Measurements from ENCODE around the gene IFNL1. TPM values are rescaled to one million over a fixed set of nuclear protein-coding genes. Genes with fewer than 3 reads are reported as not detected.
"Not testable (repeated sequence)": the region's sequence is repeated elsewhere in the genome, so short reads cannot be mapped to it uniquely, and the experiment has no call there.

The IFNL1 gene
- polyA plus RNA-seq, 10 donors, result not detected

GRCh38 chr19:39328046-39328705 lies 32.0 kb downstream of the IFNL1 start:
- peak; percentile 71 to 91 (median 87) for DNase-seq

GRCh38 chr19:39329948-39330347 lies 33.7 kb downstream of the IFNL1 start:
- DNase-seq, result no peak

- no peak for DNase-seq
Observed at GRCh38 chr19:39332293-39332692, 36.1 kb downstream of the IFNL1 start.

DNA sequence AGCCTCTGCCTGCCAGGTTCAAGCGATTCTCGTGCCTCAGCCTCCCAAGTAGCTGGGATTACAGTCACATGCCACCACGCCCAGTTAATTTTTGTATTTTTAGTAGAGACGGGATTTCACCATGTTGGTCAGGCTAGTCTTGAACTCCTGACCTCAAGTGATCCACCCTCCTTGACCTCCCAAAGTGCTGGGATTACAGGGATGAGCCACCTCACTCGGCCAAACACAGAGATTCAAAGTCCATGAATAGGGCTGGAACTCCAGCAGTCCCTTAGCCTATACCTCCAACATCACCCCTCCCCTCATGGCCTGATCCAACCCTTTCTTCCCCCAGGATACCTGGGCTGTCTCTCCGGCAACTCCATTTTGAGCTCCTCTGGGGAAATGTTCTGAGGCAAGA lies 36.5 kb downstream of the IFNL1 start:
- DNase-seq, result not testable (repeated sequence)

GRCh38 chr19:39333507-39333906 lies 37.3 kb downstream of the IFNL1 start:
- no peak for DNase-seq

- no peak for DNase-seq
Observed at GRCh38 chr19:39334444-39334976, 38.3 kb downstream of the IFNL1 start.

- no peak for DNase-seq
Observed at GRCh38 chr19:39335168-39335548, 39.0 kb downstream of the IFNL1 start.

DNA sequence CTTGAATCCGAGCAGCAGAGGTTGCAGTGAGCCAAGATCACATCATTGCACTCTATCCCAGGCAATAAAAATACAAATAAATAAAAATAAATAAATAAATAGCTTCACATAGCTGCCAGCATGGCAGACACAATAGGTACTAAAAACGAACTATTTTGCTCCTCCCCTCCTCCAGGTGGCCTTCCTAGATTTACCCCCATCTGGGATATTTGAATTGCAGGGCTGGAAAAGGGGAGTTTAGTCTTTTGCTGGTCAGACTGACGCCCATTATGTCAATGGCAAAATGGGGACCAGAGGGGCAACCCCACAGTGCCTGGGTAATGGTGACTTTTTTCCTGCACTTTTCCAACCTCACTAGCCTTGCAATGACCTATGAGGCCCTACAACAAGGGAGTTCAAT lies 40.3 kb downstream of the IFNL1 start:
- no peak for DNase-seq

DNA sequence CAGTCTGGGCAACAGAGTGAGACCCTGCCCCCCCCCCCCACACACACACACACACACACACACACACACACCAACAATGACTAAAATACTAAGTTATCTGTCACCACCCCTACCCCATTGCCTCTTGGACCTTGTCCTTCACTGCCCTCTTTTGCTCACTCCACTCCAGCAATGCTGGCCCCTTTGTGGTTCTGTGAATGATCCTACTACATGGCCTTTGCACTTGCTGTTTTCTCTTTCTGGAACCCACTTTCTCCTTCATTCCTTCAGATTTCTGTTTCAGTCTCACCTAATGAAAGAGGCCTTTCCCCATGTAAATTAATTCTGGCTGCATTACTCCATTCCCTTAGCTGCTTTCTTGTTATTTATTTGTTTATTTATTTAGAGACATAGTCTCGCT lies 43.5 kb downstream of the IFNL1 start:
- DNase-seq, result no peak

GRCh38 chr19:39340156-39340555 lies 43.9 kb downstream of the IFNL1 start:
- not testable (repeated sequence) for DNase-seq

GRCh38 chr19:39341129-39341718 lies 45.0 kb downstream of the IFNL1 start:
- DNase-seq, result peak in 1 of 3 donors; percentile 39

DNA sequence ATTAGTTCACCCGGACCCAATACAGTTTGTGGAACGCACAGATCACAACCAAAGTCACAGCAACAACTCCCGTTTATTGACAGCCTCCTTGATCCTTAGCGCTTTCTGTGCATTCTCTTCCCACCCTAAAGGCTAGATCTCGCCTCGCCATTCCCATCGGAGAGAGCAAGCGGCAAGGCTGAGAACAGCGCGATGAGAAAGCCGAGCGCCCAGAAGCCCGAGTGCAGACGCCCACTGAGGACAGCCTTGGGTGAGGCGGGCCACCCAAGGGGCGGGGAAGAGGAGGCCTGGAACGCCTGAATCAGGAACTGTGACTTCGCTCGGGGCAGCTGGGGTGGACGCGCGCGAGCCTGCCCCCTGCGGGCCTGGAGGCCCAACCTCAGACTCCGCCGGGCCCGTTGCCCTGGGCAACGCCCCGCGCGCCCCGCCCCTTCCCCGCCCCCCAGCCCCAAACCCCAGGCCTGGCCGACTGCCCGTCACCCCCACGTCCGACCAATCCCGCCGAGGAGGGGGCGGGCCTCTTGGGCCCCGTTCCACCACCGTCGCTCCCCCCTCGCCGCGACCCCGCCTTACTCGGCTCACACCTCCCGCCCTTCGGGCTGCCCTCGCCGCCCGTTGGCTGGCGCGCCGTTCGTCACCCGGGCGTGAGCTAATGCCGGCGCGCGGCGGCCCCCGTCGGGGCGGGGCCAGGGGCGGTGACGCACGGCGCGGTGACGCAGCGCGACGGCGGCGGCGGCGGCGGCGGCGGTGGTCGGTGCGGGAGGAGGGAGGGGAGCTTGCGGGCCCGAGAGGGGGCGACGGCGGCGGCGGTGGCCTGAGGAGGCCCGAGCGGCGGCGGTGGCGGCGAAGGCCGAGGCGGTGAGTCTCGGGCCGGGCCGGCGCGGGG lies 45.8 kb downstream of the IFNL1 start, which contains the start of gene SAMD4B:
Gene SAMD4B (plus strand): TSS at position 703 of the 886 bp plus-strand sequence. CDS start 14,473 bp downstream, outside the sequence.
- peak; percentile 98 to 99 (median 99) for DNase-seq

DNA sequence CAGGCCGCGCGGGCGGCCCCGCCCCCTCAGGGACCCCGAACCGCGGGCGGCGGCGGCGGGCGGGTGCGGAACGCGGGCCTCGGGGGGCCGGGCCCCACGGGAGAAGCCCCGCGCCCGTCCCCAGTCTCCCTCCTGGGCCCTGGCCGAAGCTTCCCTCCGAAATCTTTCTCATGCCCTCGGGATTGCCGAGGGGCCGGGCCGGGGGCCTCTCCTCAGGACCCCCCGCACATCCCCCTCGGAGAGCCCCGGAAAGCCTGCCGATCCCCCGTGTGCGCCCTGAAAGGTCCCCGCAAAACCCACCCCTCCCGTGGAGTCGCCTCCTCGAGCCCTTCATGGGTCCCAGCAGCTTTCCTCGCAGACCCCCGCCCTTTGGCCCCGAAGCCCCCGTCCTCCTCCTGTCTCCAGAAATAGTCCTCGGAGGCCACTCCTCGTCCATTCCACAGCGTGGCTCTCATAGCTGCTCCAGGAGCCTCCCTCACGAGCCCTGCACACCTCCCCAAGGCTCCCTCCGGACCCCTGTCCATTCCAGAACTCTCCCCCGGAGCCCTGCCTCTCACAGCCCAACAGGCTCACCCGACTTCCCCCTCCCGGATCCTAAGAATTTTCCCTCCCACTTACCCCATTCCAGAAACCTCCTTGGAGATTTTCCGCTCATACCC lies 46.6 kb downstream of the IFNL1 start:
- peak in 1 of 3 donors; percentile 58 for DNase-seq

DNA sequence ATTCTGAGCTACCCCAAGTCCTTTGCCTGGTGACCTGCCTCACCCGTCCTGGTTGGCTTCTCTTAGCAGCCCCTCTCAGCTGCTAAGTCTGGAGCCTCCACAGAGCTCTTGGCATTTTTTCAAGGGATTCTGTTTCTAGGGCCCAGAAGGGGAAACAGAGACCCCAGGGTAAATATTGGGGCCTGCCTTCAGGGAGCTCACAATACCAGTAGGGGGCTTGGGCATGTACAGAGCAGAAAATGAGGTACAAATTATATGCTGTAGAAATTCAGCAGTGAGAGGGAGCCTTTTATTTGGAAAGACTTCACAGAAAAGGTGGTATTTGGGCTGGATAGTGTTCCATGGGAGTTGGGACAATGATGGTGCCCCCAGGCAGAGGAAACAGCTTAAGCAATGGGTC lies 49.7 kb downstream of the IFNL1 start:
- DNase-seq, result no peak

DNA sequence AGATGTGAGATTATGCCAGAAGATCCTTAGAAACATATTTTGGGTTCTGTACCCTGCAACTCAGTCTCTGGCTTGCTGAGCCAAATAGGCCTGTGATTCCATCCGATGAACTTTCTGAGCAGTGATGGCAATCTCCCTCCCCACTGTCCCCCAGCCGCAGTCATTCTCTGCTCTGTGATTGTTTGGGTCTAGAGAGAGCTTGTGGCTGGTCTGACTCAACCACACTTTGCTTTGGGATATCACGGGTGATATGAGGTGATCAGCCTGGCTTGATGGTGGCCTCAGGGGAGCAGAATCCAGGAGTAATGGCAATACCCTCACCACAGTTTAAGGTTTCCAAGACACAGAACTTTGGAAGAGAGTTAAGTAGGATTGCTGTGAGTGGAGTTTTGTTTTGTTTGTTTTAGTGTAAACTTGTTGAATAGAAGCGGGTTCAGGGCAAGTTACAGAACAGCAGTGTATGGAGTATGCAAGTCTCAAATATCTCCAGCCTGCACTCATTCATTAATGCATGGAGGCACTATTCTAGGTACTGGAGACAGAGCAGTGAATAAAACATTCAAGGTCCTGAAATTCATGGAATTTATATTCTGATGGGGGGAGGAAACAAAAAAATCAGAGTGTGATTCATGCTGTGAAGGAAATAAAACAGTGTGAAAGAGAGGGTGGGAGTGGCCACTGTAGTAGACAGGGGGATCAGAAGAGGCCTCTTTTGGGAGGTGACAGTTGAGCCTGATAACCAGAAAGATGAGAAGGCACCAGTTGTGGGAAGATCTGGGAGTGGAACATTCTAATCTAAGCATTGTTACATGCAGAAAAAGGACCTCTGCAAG lies 51.3 kb downstream of the IFNL1 start:
- DNase-seq, result no peak

Other genes starting within 250 kb of the IFNL1 start
- gene ACP7, start 212.0 kb upstream of the IFNL1 start, polyA plus RNA-seq (ENCODE audit: insufficient read length in 10 of 10), result under 1 TPM in 8 of 10 donors, not detected in 2; 0.08 to 0.23 (median 0.13) TPM
- 10 to 100 TPM; 13.0 to 22.3 (median 16.8) TPM for gene PAK4, start 170.6 kb upstream of the IFNL1 start, polyA plus RNA-seq (ENCODE audit: insufficient read length in 10 of 10)
- gene NCCRP1, start 99.4 kb upstream of the IFNL1 start, polyA plus RNA-seq (ENCODE audit: insufficient read length in 10 of 10), result 1 to 10 TPM in 1 of 10 donors, under 1 TPM in 4, not detected in 5; 0.08 to 2.1 (median 0.13) TPM
- not detected for gene SYCN, start 92.1 kb upstream of the IFNL1 start, polyA plus RNA-seq (ENCODE audit: insufficient read length in 10 of 10)
- not detected for gene IFNL3, start 51.4 kb upstream of the IFNL1 start, polyA plus RNA-seq (ENCODE audit: insufficient read length in 10 of 10)
- under 1 TPM in 4 of 10 donors, not detected in 6; 0.10 to 0.23 (median 0.17) TPM for gene IFNL4, start 47.6 kb upstream of the IFNL1 start, polyA plus RNA-seq (ENCODE audit: insufficient read length in 10 of 10)
- not detected for gene IFNL2, start 28.0 kb upstream of the IFNL1 start, polyA plus RNA-seq (ENCODE audit: insufficient read length in 10 of 10)
- 1 to 10 TPM in 3 of 10 donors, under 1 TPM in 7; 0.59 to 1.9 (median 0.87) TPM for gene LRFN1, start 24.5 kb downstream of the IFNL1 start, polyA plus RNA-seq (ENCODE audit: insufficient read length in 10 of 10)
- 10 to 100 TPM; 11.5 to 28.5 (median 19.5) TPM for gene GMFG, start 39.6 kb downstream of the IFNL1 start, polyA plus RNA-seq (ENCODE audit: insufficient read length in 10 of 10)
- gene SAMD4B, start 46.0 kb downstream of the IFNL1 start, polyA plus RNA-seq (ENCODE audit: insufficient read length in 10 of 10), result 10 to 100 TPM; 62.5 to 92.8 (median 68.9) TPM
- 10 to 100 TPM; 33.8 to 43.8 (median 38.7) TPM for gene PAF1, start 94.7 kb downstream of the IFNL1 start, polyA plus RNA-seq (ENCODE audit: insufficient read length in 10 of 10)
- gene MED29, start 95.0 kb downstream of the IFNL1 start, polyA plus RNA-seq (ENCODE audit: insufficient read length in 10 of 10), result 10 to 100 TPM; 18.9 to 27.5 (median 24.9) TPM
- gene ZFP36, start 110.4 kb downstream of the IFNL1 start, polyA plus RNA-seq (ENCODE audit: insufficient read length in 10 of 10), result 100 to 1,000 TPM in 2 of 10 donors, 10 to 100 TPM in 8; 25.2 to 399 (median 70.0) TPM
- gene PLEKHG2, start 116.3 kb downstream of the IFNL1 start, polyA plus RNA-seq (ENCODE audit: insufficient read length in 10 of 10), result 10 to 100 TPM; 34.2 to 70.9 (median 50.2) TPM
- gene RPS16, start 139.5 kb downstream of the IFNL1 start, polyA plus RNA-seq (ENCODE audit: insufficient read length in 10 of 10), result 1,000 to 10,000 TPM; 1,738 to 2,174 (median 1,918) TPM
- gene SUPT5H, start 149.2 kb downstream of the IFNL1 start, polyA plus RNA-seq (ENCODE audit: insufficient read length in 10 of 10), result 10 to 100 TPM; 70.0 to 97.2 (median 78.8) TPM
- gene TIMM50, start 184.4 kb downstream of the IFNL1 start, polyA plus RNA-seq (ENCODE audit: insufficient read length in 10 of 10), result 10 to 100 TPM; 43.8 to 53.9 (median 46.7) TPM
- gene DLL3, start 202.5 kb downstream of the IFNL1 start, polyA plus RNA-seq (ENCODE audit: insufficient read length in 10 of 10), result under 1 TPM in 9 of 10 donors, not detected in 1; 0.07 to 0.30 (median 0.15) TPM
- gene SELENOV, start 218.7 kb downstream of the IFNL1 start, polyA plus RNA-seq (ENCODE audit: insufficient read length in 10 of 10), result under 1 TPM in 1 of 10 donors, not detected in 9; 0.13 TPM
- gene EID2B, start 236.4 kb downstream of the IFNL1 start, polyA plus RNA-seq (ENCODE audit: insufficient read length in 10 of 10), result 1 to 10 TPM; 2.0 to 3.0 (median 2.4) TPM
- gene EID2, start 243.8 kb downstream of the IFNL1 start, polyA plus RNA-seq (ENCODE audit: insufficient read length in 10 of 10), result 10 to 100 TPM in 6 of 10 donors, 1 to 10 TPM in 4; 8.5 to 12.7 (median 10.8) TPM

All from muscle of back (tissue), 11 donors.